Measurements from ENCODE around the gene KCNB1. TPM values are rescaled to one million over a fixed set of nuclear protein-coding genes. Genes with fewer than 3 reads are reported as not detected.

Gene KCNB1
- total RNA-seq, 1 donor from 2014 or later: 1.3 TPM

GRCh38 chr20:49452011-49452482 lies 30.4 kb downstream of the KCNB1 start:
- Mint-ChIP-seq H3K9me3 (ENCODE audit: low read depth) (no peaks in the 10 kb centered on the region), H3K27ac (ENCODE audit: unreplicated experiment) (no peak overlapping the region), H3K4me1 (ENCODE audit: low read depth) (peaks cover 13% of the 10 kb centered on the region), H3K36me3 (ENCODE audit: low read depth) (peaks cover 3% of the 10 kb centered on the region), H3K27me3 (ENCODE audit: low read depth) (peaks cover 25% of the 10 kb centered on the region), H3K4me3 (ENCODE audit: unreplicated experiment) (no peak overlapping the region)
- peak; percentile 21 for DNase-seq (ENCODE audit: low spot score)
- TF ChIP-seq CTCF (IDR thresholded peaks at IDR 0.05): no peak

- Mint-ChIP-seq H3K4me3 (ENCODE audit: unreplicated experiment) (no peak overlapping the region), H3K9me3 (ENCODE audit: low read depth) (no peaks in the 10 kb centered on the region), H3K27me3 (ENCODE audit: low read depth) (peaks cover 12% of the 10 kb centered on the region), H3K36me3 (ENCODE audit: low read depth) (peaks cover 3% of the 10 kb centered on the region), H3K27ac (ENCODE audit: unreplicated experiment) (no peak overlapping the region), H3K4me1 (ENCODE audit: low read depth) (peaks cover 31% of the 10 kb centered on the region)
- no peak for TF ChIP-seq CTCF (IDR thresholded peaks at IDR 0.05)
- no peak for DNase-seq (ENCODE audit: low spot score)
Observed at GRCh38 chr20:49450281-49450721, 32.2 kb downstream of the KCNB1 start.

- H3K27me3 Mint-ChIP-seq (ENCODE audit: low read depth): peaks cover 5% of the 10 kb centered on the region
- DNase-seq (ENCODE audit: low spot score): no peak
- H3K9me3 Mint-ChIP-seq (ENCODE audit: low read depth): no peaks in the 10 kb centered on the region
- no peak overlapping the region for H3K4me3 Mint-ChIP-seq (ENCODE audit: unreplicated experiment)
- H3K27ac Mint-ChIP-seq (ENCODE audit: unreplicated experiment): no peak overlapping the region
- H3K36me3 Mint-ChIP-seq (ENCODE audit: low read depth): no peaks in the 10 kb centered on the region
- TF ChIP-seq CTCF (IDR thresholded peaks at IDR 0.05): no peak
- peaks cover 44% of the 10 kb centered on the region for H3K4me1 Mint-ChIP-seq (ENCODE audit: low read depth)
Observed at GRCh38 chr20:49448917-49449316, 33.6 kb downstream of the KCNB1 start.

- Mint-ChIP-seq H3K4me1 (ENCODE audit: low read depth) (peaks cover 44% of the 10 kb centered on the region), H3K9me3 (ENCODE audit: low read depth) (no peaks in the 10 kb centered on the region), H3K27me3 (ENCODE audit: low read depth) (peaks cover 4% of the 10 kb centered on the region), H3K27ac (ENCODE audit: unreplicated experiment) (peak overlapping the region; percentile 64), H3K4me3 (ENCODE audit: unreplicated experiment) (no peak overlapping the region), H3K36me3 (ENCODE audit: low read depth) (no peaks in the 10 kb centered on the region)
- DNase-seq (ENCODE audit: low spot score): no peak
- no peak for TF ChIP-seq CTCF (IDR thresholded peaks at IDR 0.05)
Observed at GRCh38 chr20:49447946-49448809, 34.3 kb downstream of the KCNB1 start.

GRCh38 chr20:49447364-49447763 lies 35.1 kb downstream of the KCNB1 start:
- no peaks in the 10 kb centered on the region for H3K9me3 Mint-ChIP-seq (ENCODE audit: low read depth)
- peaks cover 44% of the 10 kb centered on the region for H3K4me1 Mint-ChIP-seq (ENCODE audit: low read depth)
- TF ChIP-seq CTCF (IDR thresholded peaks at IDR 0.05): no peak
- H3K27me3 Mint-ChIP-seq (ENCODE audit: low read depth): peaks cover 2% of the 10 kb centered on the region
- no peaks in the 10 kb centered on the region for H3K36me3 Mint-ChIP-seq (ENCODE audit: low read depth)
- no peak overlapping the region for H3K4me3 Mint-ChIP-seq (ENCODE audit: unreplicated experiment)
- peak overlapping the region; percentile 64 for H3K27ac Mint-ChIP-seq (ENCODE audit: unreplicated experiment)
- DNase-seq (ENCODE audit: low spot score): no peak

Measured in chondrocyte (in vitro differentiated cells).